Glomerular visceral epithelial cell (primary cell): ENCODE data around the gene CSRP1.

Experiments used
- DNase-seq: peaks from one replicate; pipeline ENCODE4 v3.0.0-alpha.2; 2016; ENCODE audit errors: extremely low spot score

The CSRP1 gene

DNA sequence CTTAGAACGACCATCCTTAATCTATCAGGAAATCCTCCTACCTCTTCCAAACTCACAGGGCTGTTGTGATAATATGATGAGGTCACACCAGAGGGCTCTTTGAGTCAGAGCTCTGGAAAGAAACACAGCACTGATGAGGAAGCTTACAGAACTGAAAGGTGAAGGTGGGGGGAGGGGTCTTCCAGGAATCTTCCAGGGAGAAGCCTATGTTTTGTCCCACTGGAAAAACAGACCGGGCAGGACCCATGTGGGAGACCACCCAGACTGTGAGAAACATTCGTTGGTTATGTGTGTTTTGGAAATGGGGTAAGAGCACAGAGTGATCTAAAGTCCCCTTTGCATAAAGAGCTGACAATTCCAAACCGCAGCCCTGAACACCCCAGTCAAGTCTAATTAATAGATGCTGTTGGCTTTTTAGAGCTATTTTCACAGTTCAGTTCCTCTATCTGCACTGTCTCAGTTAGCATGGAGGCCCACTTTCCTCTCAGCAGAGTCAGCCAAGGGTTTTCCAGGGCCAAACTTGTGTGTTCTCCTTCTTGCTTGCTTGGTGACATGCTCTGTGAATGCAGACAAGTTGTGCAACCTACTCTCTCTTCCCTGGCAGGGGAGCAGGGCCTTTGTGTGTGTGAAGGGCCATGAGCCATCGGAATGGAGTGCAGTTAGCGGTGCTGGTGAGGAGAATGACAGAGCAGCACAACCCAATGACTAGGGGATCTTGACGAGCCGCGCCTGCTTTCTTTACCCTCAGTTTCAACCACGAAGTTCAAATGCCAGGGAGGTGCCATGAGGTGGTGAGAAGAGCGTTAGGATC, 50.2 kb downstream of the CSRP1 start:
- DNase-seq: peak; percentile 92

DNA sequence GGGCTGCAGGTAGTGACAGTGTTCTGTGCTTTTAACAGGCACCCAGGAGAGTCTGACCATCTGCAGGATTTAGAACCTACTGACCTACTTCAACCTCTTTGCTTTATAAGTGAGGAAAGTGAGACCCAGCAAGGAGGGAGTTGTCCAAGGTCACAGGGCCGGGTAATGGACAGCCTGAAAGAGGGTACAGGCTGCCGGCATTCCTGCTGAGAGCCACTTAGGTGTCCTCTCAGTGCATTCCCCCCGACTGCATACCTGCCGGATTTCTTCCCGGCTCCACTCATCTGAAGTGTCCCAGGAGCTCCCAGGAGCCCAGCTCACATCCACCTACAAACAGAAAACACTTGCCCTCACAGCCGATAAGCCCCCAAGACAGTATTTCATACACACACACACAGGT, 51.8 kb downstream of the CSRP1 start:
- no peak for DNase-seq

DNA sequence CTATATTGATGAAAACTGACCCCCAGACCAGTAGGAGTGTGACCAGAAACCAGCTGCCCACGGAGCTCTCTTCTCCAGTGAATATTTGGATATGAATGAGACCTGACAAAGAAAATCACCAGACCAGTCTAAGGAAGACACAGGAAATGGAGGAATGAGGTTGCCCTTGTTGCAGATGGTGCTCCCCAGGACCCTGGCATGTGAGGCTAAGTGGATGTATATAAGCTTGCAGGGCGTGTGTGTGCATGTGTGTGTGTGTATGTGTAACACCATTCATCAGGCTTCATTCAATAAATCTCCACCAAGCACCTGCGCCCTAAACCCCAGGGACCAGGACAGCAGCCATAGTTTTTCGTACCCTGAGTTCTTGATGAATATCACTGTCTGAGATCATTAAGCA, 52.3 kb downstream of the CSRP1 start:
- no peak for DNase-seq

DNA sequence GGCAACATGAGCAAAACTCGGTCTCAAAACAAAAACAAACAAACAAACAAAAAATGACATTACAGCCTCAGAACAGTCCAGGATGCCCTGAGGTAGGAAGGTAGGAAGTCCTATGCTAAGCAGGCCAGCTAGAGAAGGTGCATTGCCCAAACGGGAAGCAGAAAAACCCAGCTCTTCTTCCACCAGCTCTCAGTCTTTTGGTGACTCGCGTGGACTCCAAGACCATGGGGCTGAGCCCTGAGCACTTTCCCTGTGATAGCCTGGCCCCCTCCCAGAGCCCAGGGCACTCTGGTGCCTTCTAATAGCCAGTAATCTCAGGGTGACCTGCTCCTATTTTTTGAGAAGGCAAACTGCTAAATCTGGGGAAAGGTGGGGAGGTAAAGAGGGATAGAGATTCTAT, 54.1 kb downstream of the CSRP1 start:
- no peak for DNase-seq

GRCh38 chr1:201450721-201451291, 56.1 kb downstream of the CSRP1 start:
- peak; percentile 70 for DNase-seq

DNA sequence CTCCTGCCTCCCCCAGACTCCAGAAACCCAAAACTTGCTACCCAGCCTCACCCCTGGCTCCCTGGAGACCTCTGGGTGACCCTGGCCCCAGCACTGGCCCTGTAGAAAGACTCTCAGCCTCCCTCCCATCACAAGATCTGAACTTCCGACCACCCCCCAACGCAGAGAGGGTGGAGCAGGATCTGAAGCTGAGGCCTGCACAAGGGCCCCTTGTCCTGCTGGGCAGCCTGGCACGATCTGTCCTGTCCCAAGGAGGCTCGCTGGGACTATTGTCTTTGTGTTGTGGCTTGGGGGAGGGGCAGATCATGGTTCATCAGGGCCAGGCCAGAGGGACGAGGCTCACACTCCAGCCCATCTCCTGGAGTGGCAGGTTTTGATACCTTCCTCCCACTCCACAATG, 57.9 kb downstream of the CSRP1 start:
- DNase-seq: no peak

GRCh38 chr1:201447903-201448871, 58.7 kb downstream of the CSRP1 start:
- DNase-seq: peak; percentile 77

DNA sequence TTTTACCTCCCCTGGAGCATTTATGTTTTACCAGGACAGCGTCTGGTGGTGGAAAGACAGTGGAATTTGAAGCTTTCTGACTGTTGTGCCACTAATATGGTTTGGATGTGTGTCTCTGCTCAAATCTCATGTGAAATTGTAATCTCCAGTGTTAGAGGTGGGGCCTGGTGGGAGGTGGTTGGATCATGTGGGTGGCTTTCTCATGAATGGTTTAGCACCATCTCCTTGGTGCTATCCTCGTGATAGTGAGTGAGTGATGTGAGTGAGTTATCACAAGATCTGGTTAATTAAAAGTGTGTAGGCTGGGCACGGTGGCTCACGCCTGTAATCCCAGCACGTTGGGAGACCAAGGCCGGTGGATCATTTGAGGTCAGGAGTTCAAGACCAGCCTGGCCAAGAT, 61.6 kb downstream of the CSRP1 start:
- DNase-seq: no peak

- DNase-seq: no peak
Observed at GRCh38 chr1:201444792-201445191, 62.1 kb downstream of the CSRP1 start.

- no peak for DNase-seq
Observed at GRCh38 chr1:201443747-201444146, 63.2 kb downstream of the CSRP1 start.

DNA sequence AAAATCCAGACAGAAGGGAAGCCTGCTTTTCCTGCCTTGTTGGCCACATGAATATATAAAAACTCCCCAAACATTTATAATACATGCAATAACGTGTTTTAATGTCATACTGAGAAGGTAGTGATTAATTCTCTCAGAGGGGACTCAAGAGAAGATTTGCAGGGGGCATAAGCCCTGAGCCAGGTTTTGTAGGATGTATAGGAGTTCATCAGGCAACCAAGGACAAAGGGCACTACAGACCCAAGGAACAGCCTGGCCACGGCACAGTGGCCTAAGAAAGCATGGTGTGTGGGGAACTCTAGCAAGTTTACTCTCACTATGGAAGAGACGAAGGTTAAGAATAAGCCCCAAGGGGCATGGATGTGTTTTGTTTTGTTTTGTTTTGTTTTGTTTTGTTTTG, 70.0 kb downstream of the CSRP1 start:
- DNase-seq: no peak

GRCh38 chr1:201436393-201436792, 70.5 kb downstream of the CSRP1 start:
- DNase-seq: peak; percentile 32

DNA sequence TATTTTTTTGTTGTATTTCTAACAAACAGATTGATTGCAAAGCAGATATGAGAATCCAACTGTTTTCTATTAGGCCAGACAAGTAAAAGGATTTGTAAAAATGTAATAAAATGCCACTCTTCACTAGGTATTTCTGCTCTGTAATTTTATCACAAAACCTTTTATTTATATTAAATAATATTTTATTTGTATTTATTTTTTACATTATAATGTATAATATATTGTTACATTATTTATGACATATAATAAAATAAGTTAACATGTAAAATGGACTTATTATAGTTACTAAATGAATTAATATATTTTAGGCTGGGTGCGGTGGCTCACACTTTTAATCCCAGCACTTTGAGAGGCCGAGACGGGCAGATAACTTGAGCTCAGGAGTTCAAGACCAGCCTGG, 72.7 kb downstream of the CSRP1 start:
- no peak for DNase-seq

DNA sequence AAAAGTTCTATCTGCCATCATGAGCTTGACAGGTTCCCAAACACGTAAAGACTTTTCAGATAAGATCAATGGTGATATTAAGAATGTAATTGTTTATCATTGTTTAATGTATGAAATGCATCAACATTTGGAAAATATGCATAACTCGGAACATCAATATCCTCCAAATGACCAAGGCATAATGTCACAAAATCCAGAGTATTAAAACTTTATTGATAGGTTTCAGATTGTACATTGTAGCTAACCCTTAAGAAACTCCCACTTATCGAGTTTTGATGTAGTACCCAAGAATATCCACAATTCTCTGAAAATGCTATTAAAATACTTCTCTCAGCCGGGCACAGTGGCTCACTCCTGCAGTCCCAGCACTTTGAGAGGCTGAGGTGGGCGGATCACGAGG, 73.3 kb downstream of the CSRP1 start:
- DNase-seq: no peak
